ENCODE results near the gene PCED1B. TPM values are rescaled to one million over a fixed set of nuclear protein-coding genes. Genes with fewer than 3 reads are reported as not detected.

Gene PCED1B
- total RNA-seq, 1 donor from 2014 or later = 65.4 TPM

GRCh38 chr12:47228802-47229201, 149.4 kb downstream of the PCED1B start:
- TF ChIP-seq CTCF (IDR thresholded peaks at IDR 0.05) = no peak
- intact Hi-C loops (cut with micrococcal nuclease) = loop anchor here (5.0 kb wide), 1 partner anchor 37 kb away; no protein-coding TSS in a partner anchor
- no peak for ATAC-seq (ENCODE audit: low read depth)

DNA sequence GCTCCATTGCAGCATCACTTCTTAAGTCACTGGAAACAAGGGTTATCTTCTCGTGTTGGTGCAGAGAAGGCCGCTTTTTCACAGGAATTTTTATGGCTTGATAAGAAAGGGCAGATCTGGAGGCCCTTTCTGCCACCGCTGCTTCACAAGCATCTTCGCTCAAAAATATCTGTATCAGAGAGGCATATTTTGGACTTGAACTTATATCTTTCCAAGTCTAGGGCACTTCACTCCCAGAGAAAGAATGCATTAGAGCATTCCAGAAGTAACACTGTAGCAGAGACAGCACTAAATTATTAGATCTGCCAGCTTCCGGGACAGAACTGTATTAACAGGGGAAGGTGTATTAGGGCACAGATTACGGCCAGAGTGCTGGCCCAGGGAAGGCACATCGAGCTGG, 152.0 kb downstream of the PCED1B start:
- intact Hi-C loops (cut with micrococcal nuclease) = no loop called here
- Mint-ChIP-seq H3K4me3 (no peak overlapping the region), H3K27me3 (no peaks in the 10 kb centered on the region), H3K9me3 (no peaks in the 10 kb centered on the region), H3K4me1 (peaks cover 40% of the 10 kb centered on the region), H3K27ac (peak overlapping the region; percentile 19), H3K36me3 (ENCODE audit: low read depth) (peaks cover 77% of the 10 kb centered on the region)
- TF ChIP-seq CTCF (IDR thresholded peaks at IDR 0.05) = no peak
- DNase-seq = no peak
- no peak for ATAC-seq (ENCODE audit: low read depth)
- ChIA-PET CTCF (no interaction called here), POLR2A (interaction anchor here (1.1 kb wide), 1 partner anchor 76 kb away, joined by 4 read pairs; no protein-coding TSS in a partner anchor)

More at GRCh38 chr12:47228802-47229201, 149.4 kb downstream of the PCED1B start:
- ChIA-PET CTCF (interaction anchor here (1.4 kb wide), 1 partner anchor 10 kb away, joined by 4 read pairs; no protein-coding TSS in a partner anchor), POLR2A (interaction anchor here (0.7 to 4.7 kb wide), 5 partner anchors 9 to 21 kb away, joined by 5 to 43 read pairs (median 8); no protein-coding TSS in a partner anchor)
- peaks cover 75% of the 10 kb centered on the region for H3K36me3 Mint-ChIP-seq (ENCODE audit: low read depth)
- H3K4me1 Mint-ChIP-seq = peaks cover 61% of the 10 kb centered on the region
- peak overlapping the region; percentile 46 for H3K27ac Mint-ChIP-seq
- no peaks in the 10 kb centered on the region for H3K27me3 Mint-ChIP-seq
- no peak for DNase-seq
- no peaks in the 10 kb centered on the region for H3K9me3 Mint-ChIP-seq
- no peak overlapping the region for H3K4me3 Mint-ChIP-seq

DNA sequence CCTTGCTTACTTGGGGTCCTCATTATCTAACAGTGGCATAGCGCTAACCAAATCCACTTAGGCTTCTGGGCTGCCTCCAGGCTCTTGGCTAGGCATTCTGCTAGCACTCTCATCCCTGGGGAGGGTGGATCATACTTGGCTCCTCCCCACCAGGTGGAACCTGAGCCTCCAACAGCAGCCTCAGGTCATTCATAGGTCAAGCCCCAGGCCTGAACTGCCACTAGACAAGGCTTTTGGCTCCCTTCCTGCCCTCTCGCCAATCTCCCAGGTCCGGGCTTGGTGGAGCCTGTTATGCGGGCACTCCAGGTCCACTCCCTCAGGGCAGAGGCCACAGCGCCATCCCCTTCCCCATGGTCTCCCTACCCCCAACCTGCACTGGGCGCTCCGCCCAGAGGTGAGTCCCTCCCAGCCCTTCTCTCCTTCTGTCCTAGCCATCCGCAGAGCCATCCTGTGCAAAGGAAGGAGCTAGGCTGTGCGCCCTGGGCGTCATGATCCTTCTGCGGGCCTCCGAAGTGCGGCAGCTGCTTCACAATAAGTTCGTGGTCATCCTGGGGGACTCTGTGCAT, 155.2 kb downstream of the PCED1B start:
- Mint-ChIP-seq H3K27ac (no peak overlapping the region), H3K9me3 (no peaks in the 10 kb centered on the region), H3K36me3 (ENCODE audit: low read depth) (peaks cover 74% of the 10 kb centered on the region), H3K4me1 (peaks cover 30% of the 10 kb centered on the region), H3K4me3 (no peak overlapping the region), H3K27me3 (no peaks in the 10 kb centered on the region)
- no peak for TF ChIP-seq CTCF (IDR thresholded peaks at IDR 0.05)
- ATAC-seq (ENCODE audit: low read depth) (no peak), DNase-seq (no peak)
- CTCF ChIA-PET = no interaction called here
- POLR2A ChIA-PET = no interaction called here
- intact Hi-C loops (cut with micrococcal nuclease) = no loop called here

DNA sequence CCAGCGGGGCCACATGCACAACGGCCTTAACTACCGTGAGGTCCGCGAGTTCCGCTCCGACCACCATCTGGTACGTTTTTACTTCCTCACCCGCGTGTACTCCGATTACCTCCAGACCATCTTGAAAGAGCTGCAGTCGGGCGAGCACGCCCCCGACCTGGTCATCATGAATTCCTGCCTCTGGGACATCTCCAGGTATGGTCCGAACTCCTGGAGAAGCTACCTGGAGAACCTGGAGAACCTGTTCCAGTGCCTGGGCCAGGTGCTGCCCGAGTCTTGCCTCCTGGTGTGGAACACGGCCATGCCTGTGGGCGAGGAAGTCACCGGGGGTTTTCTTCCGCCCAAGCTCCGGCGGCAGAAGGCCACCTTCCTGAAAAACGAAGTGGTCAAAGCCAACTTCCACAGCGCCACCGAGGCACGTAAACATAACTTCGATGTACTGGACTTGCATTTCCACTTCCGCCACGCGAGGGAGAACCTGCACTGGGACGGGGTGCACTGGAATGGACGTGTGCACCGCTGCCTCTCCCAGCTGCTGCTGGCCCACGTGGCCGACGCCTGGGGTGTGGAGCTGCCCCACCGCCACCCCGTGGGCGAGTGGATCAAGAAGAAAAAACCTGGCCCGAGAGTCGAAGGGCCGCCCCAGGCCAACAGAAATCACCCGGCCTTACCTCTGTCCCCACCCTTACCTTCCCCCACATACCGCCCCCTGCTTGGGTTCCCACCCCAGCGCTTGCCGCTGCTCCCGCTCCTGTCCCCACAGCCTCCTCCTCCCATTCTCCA, 156.0 kb downstream of the PCED1B start:
- no peak for TF ChIP-seq CTCF (IDR thresholded peaks at IDR 0.05)
- DNase-seq = no peak
- intact Hi-C loops (cut with micrococcal nuclease) = no loop called here
- ATAC-seq (ENCODE audit: low read depth) = no peak
- Mint-ChIP-seq H3K27ac (no peak overlapping the region), H3K36me3 (ENCODE audit: low read depth) (peaks cover 73% of the 10 kb centered on the region), H3K4me3 (no peak overlapping the region), H3K9me3 (no peaks in the 10 kb centered on the region), H3K4me1 (peaks cover 31% of the 10 kb centered on the region), H3K27me3 (no peaks in the 10 kb centered on the region)
- CTCF ChIA-PET = no interaction called here
- POLR2A ChIA-PET = no interaction called here

GRCh38 chr12:47236109-47236714, 156.8 kb downstream of the PCED1B start:
- intact Hi-C loops (cut with micrococcal nuclease) = no loop called here
- CTCF ChIA-PET = no interaction called here
- POLR2A ChIA-PET = no interaction called here
- Mint-ChIP-seq H3K27ac (no peak overlapping the region), H3K4me3 (no peak overlapping the region), H3K9me3 (no peaks in the 10 kb centered on the region), H3K4me1 (peaks cover 30% of the 10 kb centered on the region), H3K27me3 (no peaks in the 10 kb centered on the region), H3K36me3 (ENCODE audit: low read depth) (peaks cover 68% of the 10 kb centered on the region)
- no peak for TF ChIP-seq CTCF (IDR thresholded peaks at IDR 0.05)
- DNase-seq (no peak), ATAC-seq (ENCODE audit: low read depth) (no peak)

All from activated B cell treated with CpG ODN at 0.5 μM for 24 hours (primary cell).